ENCODE measurements around the gene CSTB.

The CSTB gene

GRCh38 chr21:43810505-43811261 is 34.6 kb upstream of the CSTB start:
- DNase-seq (ENCODE audit: low read depth): peak; percentile 88
- TF ChIP-seq, protein P1, sequence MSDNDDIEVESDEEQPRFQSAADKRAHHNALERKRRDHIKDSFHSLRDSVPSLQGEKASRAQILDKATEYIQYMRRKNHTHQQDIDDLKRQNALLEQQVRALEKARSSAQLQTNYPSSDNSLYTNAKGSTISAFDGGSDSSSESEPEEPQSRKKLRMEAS (IDR thresholded peaks at IDR 0.05; ENCODE audit: low read depth, low read length): peak; percentile 72
- TF ChIP-seq MYC (IDR thresholded peaks at IDR 0.05; ENCODE audit: low read depth, low read length) (peak; percentile 56; the same call in 1 of the 2 replicates), CTCF (IDR thresholded peaks at IDR 0.05; ENCODE audit: low read depth, low read length) (peak; percentile 85), POLR2A (IDR thresholded peaks at IDR 0.05; ENCODE audit: extremely low read depth, insufficient read length) (peak; percentile 15)
- no peak overlapping the region for H3K4me3 ChIP-seq (ENCODE audit: low read depth, low read length)

- H3K4me3 ChIP-seq (ENCODE audit: low read depth, low read length): no peak overlapping the region
These were observed 33.9 kb upstream of the CSTB start for GRCh38 chr21:43809853-43810504.

GRCh38 chr21:43809346-43809799 is 33.3 kb upstream of the CSTB start:
- TF ChIP-seq MYC (IDR thresholded peaks at IDR 0.05; ENCODE audit: low read depth, low read length) (no peak), POLR2A (IDR thresholded peaks at IDR 0.05; ENCODE audit: extremely low read depth, insufficient read length) (peak; percentile 1)
- DNase-seq (ENCODE audit: low read depth): no peak
- H3K4me3 ChIP-seq (ENCODE audit: low read depth, low read length): no peak overlapping the region

More at GRCh38 chr21:43809853-43810504, 33.9 kb upstream of the CSTB start:
- TF ChIP-seq POLR2A (IDR thresholded peaks at IDR 0.05; ENCODE audit: extremely low read depth, insufficient read length): no peak
- TF ChIP-seq MYC (IDR thresholded peaks at IDR 0.05; ENCODE audit: low read depth, low read length): no peak
- TF ChIP-seq CTCF (IDR thresholded peaks at IDR 0.05; ENCODE audit: low read depth, low read length): no peak
- TF ChIP-seq, protein P1 (IDR thresholded peaks at IDR 0.05; ENCODE audit: low read depth, low read length): no peak
- no peak for DNase-seq (ENCODE audit: low read depth)

DNA sequence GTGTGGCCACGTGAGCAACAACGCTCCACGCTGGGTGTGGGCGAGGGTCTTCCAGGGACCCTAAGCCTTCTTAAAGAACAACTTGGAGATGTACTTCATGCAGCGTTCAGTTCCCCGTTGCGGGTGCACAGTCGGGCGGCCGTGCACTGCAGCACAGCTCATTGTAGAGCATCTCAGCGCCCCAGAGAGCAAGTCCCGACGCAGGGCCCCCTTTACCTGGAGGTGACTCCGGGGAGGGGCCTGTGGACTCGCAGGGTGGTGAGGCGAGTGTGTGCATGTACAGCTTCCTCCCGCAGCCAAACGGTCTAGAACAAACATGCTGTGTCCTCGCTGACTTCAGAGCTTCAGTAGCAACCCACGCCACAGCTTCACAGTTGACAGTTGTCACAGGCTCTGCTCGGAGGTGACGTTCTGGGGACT is 32.7 kb upstream of the CSTB start:
- no peak for DNase-seq (ENCODE audit: low read depth)
- no peak for TF ChIP-seq CTCF (IDR thresholded peaks at IDR 0.05; ENCODE audit: low read depth, low read length)
- peak; percentile 8 for TF ChIP-seq POLR2A (IDR thresholded peaks at IDR 0.05; ENCODE audit: extremely low read depth, insufficient read length)
- H3K4me3 ChIP-seq (ENCODE audit: low read depth, low read length): no peak overlapping the region

DNA sequence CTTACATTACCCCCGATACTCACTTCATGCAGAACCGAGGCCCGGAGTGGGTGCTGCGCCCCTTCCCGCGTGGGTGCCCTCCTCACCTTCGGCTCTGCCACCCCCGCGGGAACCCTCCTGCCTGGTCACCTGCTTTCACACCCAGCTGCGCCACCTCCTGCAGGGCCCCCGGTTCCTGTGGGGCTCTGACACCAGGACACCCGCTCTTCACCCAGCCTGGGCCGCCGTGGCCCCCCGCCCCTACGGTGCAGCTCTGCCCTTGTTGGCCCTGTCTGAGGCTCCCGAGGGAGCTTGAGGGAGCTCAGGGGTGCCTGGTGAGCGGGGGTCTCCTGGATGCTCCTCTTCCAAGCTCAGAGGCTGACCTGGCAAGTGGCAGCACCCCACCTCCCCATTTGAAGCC is 32.3 kb upstream of the CSTB start:
- TF ChIP-seq, protein P1 (IDR thresholded peaks at IDR 0.05; ENCODE audit: low read depth, low read length): no peak
- no peak for TF ChIP-seq POLR2A (IDR thresholded peaks at IDR 0.05; ENCODE audit: extremely low read depth, insufficient read length)
- TF ChIP-seq MYC (IDR thresholded peaks at IDR 0.05; ENCODE audit: low read depth, low read length): no peak
- DNase-seq (ENCODE audit: low read depth): no peak
- no peak overlapping the region for H3K4me3 ChIP-seq (ENCODE audit: low read depth, low read length)

- DNase-seq (ENCODE audit: low read depth): no peak
- TF ChIP-seq, protein P1 (IDR thresholded peaks at IDR 0.05; ENCODE audit: low read depth, low read length): no peak
- TF ChIP-seq CTCF (IDR thresholded peaks at IDR 0.05; ENCODE audit: low read depth, low read length): no peak
- no peak for TF ChIP-seq POLR2A (IDR thresholded peaks at IDR 0.05; ENCODE audit: extremely low read depth, insufficient read length)
- TF ChIP-seq MYC (IDR thresholded peaks at IDR 0.05; ENCODE audit: low read depth, low read length): no peak
- no peak overlapping the region for H3K4me3 ChIP-seq (ENCODE audit: low read depth, low read length)
These were observed 30.1 kb upstream of the CSTB start for GRCh38 chr21:43806017-43806710.
